Esophagus muscularis mucosa (tissue), 4 donors: ENCODE data around the gene TMEM88. TPM values are rescaled to one million over a fixed set of nuclear protein-coding genes. Genes with fewer than 3 reads are reported as not detected.

Experiments used
- DNase-seq: peaks from one replicate; pipeline ENCODE4 v3.0.0-alpha.2; 2017; ENCODE audit errors: extremely low spot score
- H3K27ac ChIP-seq, 4 donors: fragments of 200-600 bp; sonication (generic); replicated peaks in 1 of 4; 1 replicate in 3 of 4; 2 replicates in 1 of 4; pipeline ENCODE4 v1.5.1; 2016 to 2019; ENCODE audit warnings: mild to moderate bottlenecking in 1 of 4
- H3K27me3 ChIP-seq, 4 donors: fragments of 200-600 bp; sonication (generic); one replicate each; pipeline versions ENCODE4 v1.5.1 to v1.6.0; 2016 to 2019
- H3K36me3 ChIP-seq, 4 donors: fragments of 200-600 bp; sonication (generic); one replicate each; pipeline ENCODE4 v1.5.1; 2016 to 2019
- H3K4me1 ChIP-seq, 4 donors: fragments of 200-600 bp; sonication (generic); one replicate each; pipeline ENCODE4 v1.5.1; 2016 to 2019
- H3K4me3 ChIP-seq, 4 donors: fragments of 200-600 bp; sonication (generic); 1 replicate in 2 of 4; 2 replicates in 2 of 4; pipeline ENCODE4 v1.5.1; 2016 to 2019; ENCODE audit warnings: mild to moderate bottlenecking in 4 of 4, moderate library complexity in 1 of 4
- H3K9me3 ChIP-seq, 4 donors: fragments of 200-600 bp; sonication (generic); 1 replicate in 3 of 4; 2 replicates in 1 of 4; pipeline ENCODE4 v1.5.1; 2016 to 2019
- EP300 ChIP-seq: sonication (generic); formaldehyde crosslinking; IDR thresholded peaks from one replicate; pipeline ENCODE4 v1.6.1; 2017; ENCODE audit warnings: antibody characterized with exemption
- POLR2A ChIP-seq: fragments of 450-650 bp; IDR thresholded peaks from one replicate; pipeline ENCODE4 v1.6.1; 2017; ENCODE audit warnings: antibody characterized with exemption, moderate library complexity, mild to moderate bottlenecking, low read depth
- POLR2AphosphoS5 ChIP-seq, 2 donors: sonication (generic); formaldehyde crosslinking; IDR thresholded peaks; one replicate each; pipeline ENCODE4 v1.6.1; 2017; ENCODE audit warnings: antibody characterized with exemption in 2 of 2
- WGBS: methylation state at CpG from one replicate; pipeline ENCODE4 v1.1.5; 2018; 5-methylcytosine and 5-hydroxymethylcytosine counted together
- intact Hi-C: fragments of 100-400 bp; cut with DNase I; formaldehyde crosslinking; loops from one replicate; pipeline ENCODE4 v1.15.1; 2023
- total RNA-seq, 4 donors: library from RNA; depleted of rRNA; stranded (reverse); fragments of >200 nt; gene quantifications; one replicate each; pipeline versions ENCODE4 v1.1.0 to v1.2.1, GENCODE V29; 2016
- TF ChIP-seq, protein P1 (sequence below), 3 experiments: fragments of 200-600 bp in 2 of 3; fragments of 450-650 bp in 1 of 3; sonication (generic) in 2 of 3; IDR thresholded peaks; one replicate each; pipeline ENCODE4 v1.5.1; 2017 to 2019; ENCODE audit warnings: antibody characterized with exemption in 3 of 3, mild to moderate bottlenecking in 2 of 3, moderate library complexity in 1 of 3

TMEM88 gene
- total RNA-seq, 4 donors from 2014 or later: 13.3 to 45.9 (median 42.5) TPM

DNA sequence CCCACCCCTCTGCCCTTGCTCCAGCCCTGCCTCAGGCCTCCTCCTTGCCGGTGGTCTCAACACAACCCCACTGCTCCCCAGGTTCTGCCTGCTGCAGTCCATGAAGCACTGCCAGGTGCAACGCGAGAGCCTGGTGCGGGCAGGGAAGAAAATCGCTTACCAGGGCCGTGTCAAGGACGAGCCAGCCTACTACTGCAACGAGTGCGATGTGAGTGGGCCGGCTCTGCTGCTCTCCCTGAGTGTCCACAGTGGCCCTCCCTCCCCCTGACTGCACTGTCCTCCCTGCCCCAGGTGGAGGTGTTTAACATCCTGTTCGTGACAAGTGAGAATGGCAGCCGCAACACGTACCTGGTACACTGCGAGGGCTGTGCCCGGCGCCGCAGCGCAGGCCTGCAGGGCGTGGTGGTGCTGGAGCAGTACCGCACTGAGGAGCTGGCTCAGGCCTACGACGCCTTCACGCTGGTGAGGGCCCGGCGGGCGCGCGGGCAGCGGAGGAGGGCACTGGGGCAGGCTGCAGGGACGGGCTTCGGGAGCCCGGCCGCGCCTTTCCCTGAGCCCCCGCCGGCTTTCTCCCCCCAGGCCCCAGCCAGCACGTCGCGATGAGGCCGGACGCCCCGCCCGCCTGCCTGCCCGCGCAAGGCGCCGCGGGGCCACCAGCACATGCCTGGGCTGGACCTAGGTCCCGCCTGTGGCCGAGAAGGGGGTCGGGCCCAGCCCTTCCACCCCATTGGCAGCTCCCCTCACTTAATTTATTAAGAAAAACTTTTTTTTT, 1.8 kb upstream of the TMEM88 start:
- peak overlapping the region in 2 of 4 donors; percentile 73 to 75 for H3K4me3 ChIP-seq
- intact Hi-C loops: no loop called here
- 84% methylated on average over 21 of the region's 51 CpGs for WGBS
- peaks cover 34 to 49% (median 44%) of the 10 kb centered on the region in 4 donors for H3K4me1 ChIP-seq
- DNase-seq: no peak
- TF ChIP-seq EP300: no peak
- peaks cover 43 to 58% (median 51%) of the 10 kb centered on the region in 4 donors for H3K36me3 ChIP-seq
- no peaks in the 10 kb centered on the region for H3K27me3 ChIP-seq
- no peak overlapping the region for H3K27ac ChIP-seq
- H3K9me3 ChIP-seq: no peaks in the 10 kb centered on the region

DNA sequence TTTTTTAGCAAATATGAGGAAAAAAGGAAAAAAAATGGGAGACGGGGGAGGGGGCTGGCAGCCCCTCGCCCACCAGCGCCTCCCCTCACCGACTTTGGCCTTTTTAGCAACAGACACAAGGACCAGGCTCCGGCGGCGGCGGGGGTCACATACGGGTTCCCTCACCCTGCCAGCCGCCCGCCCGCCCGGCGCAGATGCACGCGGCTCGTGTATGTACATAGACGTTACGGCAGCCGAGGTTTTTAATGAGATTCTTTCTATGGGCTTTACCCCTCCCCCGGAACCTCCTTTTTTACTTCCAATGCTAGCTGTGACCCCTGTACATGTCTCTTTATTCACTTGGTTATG, 1.2 kb upstream of the TMEM88 start:
- no peaks in the 10 kb centered on the region for H3K27me3 ChIP-seq
- TF ChIP-seq, protein P1, sequence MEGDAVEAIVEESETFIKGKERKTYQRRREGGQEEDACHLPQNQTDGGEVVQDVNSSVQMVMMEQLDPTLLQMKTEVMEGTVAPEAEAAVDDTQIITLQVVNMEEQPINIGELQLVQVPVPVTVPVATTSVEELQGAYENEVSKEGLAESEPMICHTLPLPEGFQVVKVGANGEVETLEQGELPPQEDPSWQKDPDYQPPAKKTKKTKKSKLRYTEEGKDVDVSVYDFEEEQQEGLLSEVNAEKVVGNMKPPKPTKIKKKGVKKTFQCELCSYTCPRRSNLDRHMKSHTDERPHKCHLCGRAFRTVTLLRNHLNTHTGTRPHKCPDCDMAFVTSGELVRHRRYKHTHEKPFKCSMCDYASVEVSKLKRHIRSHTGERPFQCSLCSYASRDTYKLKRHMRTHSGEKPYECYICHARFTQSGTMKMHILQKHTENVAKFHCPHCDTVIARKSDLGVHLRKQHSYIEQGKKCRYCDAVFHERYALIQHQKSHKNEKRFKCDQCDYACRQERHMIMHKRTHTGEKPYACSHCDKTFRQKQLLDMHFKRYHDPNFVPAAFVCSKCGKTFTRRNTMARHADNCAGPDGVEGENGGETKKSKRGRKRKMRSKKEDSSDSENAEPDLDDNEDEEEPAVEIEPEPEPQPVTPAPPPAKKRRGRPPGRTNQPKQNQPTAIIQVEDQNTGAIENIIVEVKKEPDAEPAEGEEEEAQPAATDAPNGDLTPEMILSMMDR (IDR thresholded peaks at IDR 0.05): no peak
- TF ChIP-seq EP300 (no peak), POLR2A (no peak), POLR2AphosphoS5 (IDR thresholded peaks at IDR 0.05) (no peak)
- intact Hi-C loops: loop anchor here (2.0 kb wide), 1 partner anchor 31 kb away; no protein-coding TSS in a partner anchor
- DNase-seq: no peak
- 77% methylated on average over 21 of the region's 21 CpGs for WGBS
- peak overlapping the region in 1 of 4 donors; percentile 95 for H3K27ac ChIP-seq
- H3K36me3 ChIP-seq: peaks cover 37 to 52% (median 45%) of the 10 kb centered on the region in 4 donors
- peaks cover 39 to 55% (median 49%) of the 10 kb centered on the region in 4 donors for H3K4me1 ChIP-seq
- H3K4me3 ChIP-seq: peak overlapping the region in 2 of 4 donors; percentile 73 to 75
- no peaks in the 10 kb centered on the region for H3K9me3 ChIP-seq

DNA sequence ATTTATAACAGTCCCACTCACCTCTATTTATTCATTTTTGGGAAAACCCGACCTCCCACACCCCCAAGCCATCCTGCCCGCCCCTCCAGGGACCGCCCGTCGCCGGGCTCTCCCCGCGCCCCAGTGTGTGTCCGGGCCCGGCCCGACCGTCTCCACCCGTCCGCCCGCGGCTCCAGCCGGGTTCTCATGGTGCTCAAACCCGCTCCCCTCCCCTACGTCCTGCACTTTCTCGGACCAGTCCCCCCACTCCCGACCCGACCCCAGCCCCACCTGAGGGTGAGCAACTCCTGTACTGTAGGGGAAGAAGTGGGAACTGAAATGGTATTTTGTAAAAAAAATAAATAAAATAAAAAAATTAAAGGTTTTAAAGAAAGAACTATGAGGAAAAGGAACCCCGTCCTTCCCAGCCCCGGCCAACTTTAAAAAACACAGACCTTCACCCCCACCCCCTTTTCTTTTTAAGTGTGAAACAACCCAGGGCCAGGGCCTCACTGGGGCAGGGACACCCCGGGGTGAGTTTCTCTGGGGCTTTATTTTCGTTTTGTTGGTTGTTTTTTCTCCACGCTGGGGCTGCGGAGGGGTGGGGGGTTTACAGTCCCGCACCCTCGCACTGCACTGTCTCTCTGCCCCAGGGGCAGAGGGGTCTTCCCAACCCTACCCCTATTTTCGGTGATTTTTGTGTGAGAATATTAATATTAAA, 638 bp upstream of the TMEM88 start:
- H3K27me3 ChIP-seq: no peaks in the 10 kb centered on the region
- H3K4me3 ChIP-seq: peak overlapping the region; percentile 69 to 76 (median 74)
- TF ChIP-seq, protein P1 (IDR thresholded peaks at IDR 0.05): no peak
- TF ChIP-seq POLR2AphosphoS5 (IDR thresholded peaks at IDR 0.05): no peak
- TF ChIP-seq POLR2A: no peak
- H3K36me3 ChIP-seq: peaks cover 32 to 49% (median 42%) of the 10 kb centered on the region in 4 donors
- H3K9me3 ChIP-seq: no peaks in the 10 kb centered on the region
- WGBS: 74% methylated on average over 31 of the region's 31 CpGs
- H3K4me1 ChIP-seq: peaks cover 45 to 61% (median 55%) of the 10 kb centered on the region in 4 donors
- H3K27ac ChIP-seq: peak overlapping the region; percentile 91 to 95 (median 94)
- no peak for DNase-seq
- intact Hi-C loops: loop anchor here (2.0 kb wide), 1 partner anchor 31 kb away; no protein-coding TSS in a partner anchor

DNA sequence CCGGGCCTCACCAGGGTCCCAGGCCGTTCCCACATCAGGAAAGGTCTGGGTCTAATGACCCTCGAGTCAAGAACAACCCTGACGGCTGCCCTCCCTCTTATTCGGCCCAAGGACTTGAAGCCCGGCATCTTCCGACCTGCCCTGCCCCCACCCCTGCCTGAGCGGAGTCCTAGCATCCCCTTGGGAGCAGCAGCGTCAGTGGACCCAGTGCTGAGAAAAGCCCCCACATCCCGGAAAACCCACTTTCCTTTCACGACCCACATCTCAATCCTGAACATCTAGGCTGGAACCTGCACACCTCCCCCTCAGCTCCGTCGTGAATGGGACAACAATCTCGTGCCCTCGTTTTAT, 769 bp downstream of the TMEM88 start:
- TF ChIP-seq POLR2AphosphoS5 (IDR thresholded peaks at IDR 0.05) (no peak), POLR2A (no peak), EP300 (no peak)
- TF ChIP-seq, protein P1 (IDR thresholded peaks at IDR 0.05): no peak
- DNase-seq: no peak
- intact Hi-C loops: loop anchor here (2.0 kb wide), 1 partner anchor 33 kb away; no protein-coding TSS in a partner anchor
- 12% methylated on average over 13 of the region's 15 CpGs for WGBS
- H3K9me3 ChIP-seq: no peaks in the 10 kb centered on the region
- H3K4me1 ChIP-seq: peaks cover 45 to 66% (median 57%) of the 10 kb centered on the region in 4 donors
- H3K27ac ChIP-seq: peak overlapping the region; percentile 91 to 95 (median 94)
- peak overlapping the region; percentile 69 to 76 (median 74) for H3K4me3 ChIP-seq
- H3K36me3 ChIP-seq: peaks cover 18 to 47% (median 34%) of the 10 kb centered on the region in 4 donors
- H3K27me3 ChIP-seq: no peaks in the 10 kb centered on the region
